ACC112 (cell line): ENCODE data around the gene PLAU.

ENCODE experiments used
- H2AFZ ChIP-seq: fragments of 200-600 bp; sonication (generic); one replicate; pipeline ENCODE4 v1.6.0; 2017; ENCODE audit warnings: antibody characterized with exemption, low read length; ENCODE audit not compliant: unreplicated experiment
- H3K27ac ChIP-seq: fragments of 200-600 bp; sonication (generic); 2 replicates; pipeline ENCODE4 v1.5.1; 2014; ENCODE audit warnings: low read depth, mild to moderate bottlenecking, antibody characterized with exemption, low read length, moderate library complexity
- H3K27me3 ChIP-seq: fragments of 200-600 bp; sonication (generic); 2 replicates; pipeline ENCODE4 v1.6.1; 2014; ENCODE audit warnings: mild to moderate bottlenecking, antibody characterized with exemption, low read length, moderate library complexity, mixed read lengths; ENCODE audit not compliant: insufficient read depth
- H3K36me3 ChIP-seq: fragments of 200-600 bp; sonication (generic); 2 replicates; pipeline ENCODE4 v1.6.1; 2016; ENCODE audit warnings: mild to moderate bottlenecking, antibody characterized with exemption, low read length, moderate library complexity, mixed read lengths; ENCODE audit not compliant: insufficient read depth
- H3K4me1 ChIP-seq: fragments of 200-600 bp; sonication (generic); one replicate; pipeline ENCODE4 v1.6.1; 2016; ENCODE audit warnings: low read length, mixed read lengths; ENCODE audit not compliant: insufficient read depth, unreplicated experiment, control insufficient read depth
- H3K4me3 ChIP-seq: fragments of 200-600 bp; sonication (generic); 2 replicates; pipeline ENCODE4 v1.5.1; 2014; ENCODE audit warnings: mild to moderate bottlenecking, low read depth, low read length
- H3K79me2 ChIP-seq: fragments of 200-600 bp; sonication (generic); one replicate; pipeline ENCODE4 v1.6.0; 2016; ENCODE audit warnings: low read length; ENCODE audit not compliant: control insufficient read depth, unreplicated experiment, insufficient read depth

The PLAU gene

DNA sequence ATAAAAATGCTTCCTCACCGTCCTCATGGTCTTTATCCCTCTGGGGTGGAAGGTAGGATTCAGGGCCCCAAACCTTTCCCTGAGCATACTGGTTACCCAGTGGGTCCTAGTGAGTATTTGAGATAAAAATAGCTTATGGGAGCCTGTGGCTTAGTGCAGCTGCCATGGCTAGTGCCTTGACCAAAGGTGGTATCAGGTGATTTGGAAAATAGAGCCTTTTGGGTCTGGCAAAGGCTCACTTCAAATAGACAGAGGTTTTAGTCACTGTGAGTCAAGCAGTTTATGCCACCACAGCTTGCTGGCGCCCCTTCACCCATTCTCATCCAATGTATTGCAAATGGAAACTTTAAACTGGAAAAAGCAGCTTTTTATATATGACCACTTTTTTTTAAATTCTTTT, 30.4 kb downstream of the PLAU start:
- H3K36me3 ChIP-seq: no peaks in the 10 kb centered on the region
- peak overlapping the region; percentile 48 for H2AFZ ChIP-seq
- no peaks in the 10 kb centered on the region for H3K27me3 ChIP-seq
- H3K27ac ChIP-seq: 0 out of 2 replicates have a peak overlapping the region, but pooled peaks have one; percentile 2
- H3K4me3 ChIP-seq: peak overlapping the region; percentile 42; the same call in 1 of the 2 replicates
- no peaks in the 10 kb centered on the region for H3K79me2 ChIP-seq
- peaks cover 20% of the 10 kb centered on the region for H3K4me1 ChIP-seq

- Histone ChIP-seq H3K27ac (no peak overlapping the region), H3K4me1 (peaks cover 9% of the 10 kb centered on the region), H3K36me3 (no peaks in the 10 kb centered on the region), H3K4me3 (no peak overlapping the region), H2AFZ (no peak overlapping the region), H3K27me3 (no peaks in the 10 kb centered on the region), H3K79me2 (no peaks in the 10 kb centered on the region)
Observed at GRCh38 chr10:73944356-73945100, 33.6 kb downstream of the PLAU start.

DNA sequence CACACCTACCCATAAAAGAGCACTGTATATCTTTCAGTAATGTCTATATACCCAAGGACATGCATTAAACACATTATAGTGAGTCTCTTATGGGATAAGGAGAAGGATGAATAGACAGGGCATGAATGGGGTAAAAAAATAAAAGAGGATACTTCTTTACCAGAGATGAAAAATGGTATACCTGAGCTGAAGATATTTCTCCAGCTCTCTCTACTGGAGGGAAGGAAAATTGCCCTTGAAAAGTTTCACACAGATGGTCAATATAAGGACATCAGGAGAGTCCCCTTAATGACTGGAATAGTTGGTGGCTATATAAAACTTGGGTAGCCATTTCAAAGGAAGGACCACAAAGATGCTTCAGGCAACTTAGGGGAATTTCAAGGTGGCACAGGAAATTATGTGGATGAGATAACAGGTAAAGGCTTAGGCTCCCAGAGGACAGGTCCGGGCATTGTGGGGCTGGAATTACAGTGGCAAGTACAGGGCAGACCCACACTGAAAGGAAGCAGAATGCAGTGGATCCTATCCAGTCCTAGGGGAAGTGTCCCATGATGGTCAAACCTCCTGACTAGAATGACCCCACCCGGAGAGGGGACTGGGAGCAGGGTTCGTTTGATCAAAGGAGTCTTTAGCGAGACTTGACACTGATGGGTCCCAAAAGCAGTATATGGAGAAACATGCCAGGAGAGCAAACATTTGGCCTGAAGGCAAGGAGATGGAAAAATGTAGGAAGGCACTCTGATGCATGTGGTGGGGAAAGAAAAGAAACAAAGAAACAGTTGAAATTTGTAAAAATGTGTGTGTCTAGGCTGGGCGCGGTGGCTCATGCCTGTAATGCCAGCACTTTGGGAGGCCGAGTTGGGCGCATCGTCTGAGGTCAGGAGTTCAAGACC, 35.6 kb downstream of the PLAU start:
- no peak overlapping the region for H3K4me3 ChIP-seq
- H3K27me3 ChIP-seq: no peaks in the 10 kb centered on the region
- H3K4me1 ChIP-seq: peaks cover under 1% of the 10 kb centered on the region
- no peak overlapping the region for H3K27ac ChIP-seq
- no peaks in the 10 kb centered on the region for H3K36me3 ChIP-seq
- no peak overlapping the region for H2AFZ ChIP-seq
- no peaks in the 10 kb centered on the region for H3K79me2 ChIP-seq

GRCh38 chr10:73948947-73949633, 38.2 kb downstream of the PLAU start:
- H3K27ac ChIP-seq: no peak overlapping the region
- no peaks in the 10 kb centered on the region for H3K79me2 ChIP-seq
- no peaks in the 10 kb centered on the region for H3K36me3 ChIP-seq
- no peaks in the 10 kb centered on the region for H3K4me1 ChIP-seq
- no peak overlapping the region for H2AFZ ChIP-seq
- no peak overlapping the region for H3K4me3 ChIP-seq
- H3K27me3 ChIP-seq: no peaks in the 10 kb centered on the region

- Histone ChIP-seq H3K27ac (no peak overlapping the region), H3K36me3 (no peaks in the 10 kb centered on the region), H3K79me2 (no peaks in the 10 kb centered on the region), H3K27me3 (no peaks in the 10 kb centered on the region), H3K4me1 (no peaks in the 10 kb centered on the region), H2AFZ (no peak overlapping the region), H3K4me3 (no peak overlapping the region)
Observed at GRCh38 chr10:73950155-73950948, 39.4 kb downstream of the PLAU start.

DNA sequence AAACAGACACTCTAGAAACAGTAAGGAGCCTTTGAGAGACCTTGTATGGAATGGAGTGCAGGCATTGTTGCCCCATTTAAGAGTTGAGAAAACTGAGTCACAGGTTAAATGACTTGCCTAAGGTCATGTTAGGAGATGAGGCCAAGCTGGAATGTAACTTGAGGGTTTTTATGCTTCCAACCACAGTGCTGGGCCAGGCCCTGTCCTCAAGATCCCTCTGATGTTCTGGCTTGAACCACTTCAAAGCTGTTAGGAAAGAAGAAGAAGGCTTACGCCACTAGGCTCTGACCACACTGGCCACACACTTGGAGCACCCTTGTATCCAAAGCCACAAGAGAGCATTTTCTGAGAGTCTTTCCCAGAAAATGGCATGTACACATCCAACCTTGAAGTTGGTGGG, 42.7 kb downstream of the PLAU start:
- Histone ChIP-seq H2AFZ (no peak overlapping the region), H3K79me2 (no peaks in the 10 kb centered on the region), H3K4me3 (no peak overlapping the region), H3K4me1 (peaks cover 11% of the 10 kb centered on the region), H3K36me3 (no peaks in the 10 kb centered on the region), H3K27me3 (no peaks in the 10 kb centered on the region), H3K27ac (no peak overlapping the region)

- Histone ChIP-seq H3K4me3 (no peak overlapping the region), H3K27ac (no peak overlapping the region), H3K4me1 (peaks cover 11% of the 10 kb centered on the region), H3K27me3 (no peaks in the 10 kb centered on the region), H2AFZ (no peak overlapping the region), H3K79me2 (no peaks in the 10 kb centered on the region), H3K36me3 (no peaks in the 10 kb centered on the region)
Observed at GRCh38 chr10:73954737-73955136, 43.8 kb downstream of the PLAU start.

DNA sequence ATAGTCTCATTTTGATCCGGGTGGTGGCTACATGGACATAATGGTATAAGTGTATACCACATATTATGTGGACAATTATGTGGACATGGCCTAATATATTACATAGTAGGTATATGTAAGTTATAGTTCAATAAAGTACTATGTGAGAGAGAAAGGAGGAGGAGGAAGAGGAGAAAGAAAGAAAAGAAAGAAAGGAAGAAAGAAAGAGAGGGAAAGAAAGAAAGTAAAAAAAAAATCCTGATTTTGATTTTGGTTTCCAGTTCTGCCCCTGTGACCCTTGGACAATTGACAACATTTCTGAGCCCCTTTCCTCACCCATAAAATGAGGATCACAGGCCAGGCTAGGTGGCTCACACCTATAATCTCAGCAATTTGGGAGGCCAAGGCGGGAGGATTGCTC, 44.8 kb downstream of the PLAU start:
- H3K4me3 ChIP-seq: no peak overlapping the region
- H3K27me3 ChIP-seq: no peaks in the 10 kb centered on the region
- no peak overlapping the region for H2AFZ ChIP-seq
- H3K79me2 ChIP-seq: no peaks in the 10 kb centered on the region
- H3K36me3 ChIP-seq: no peaks in the 10 kb centered on the region
- peaks cover 11% of the 10 kb centered on the region for H3K4me1 ChIP-seq
- no peak overlapping the region for H3K27ac ChIP-seq

DNA sequence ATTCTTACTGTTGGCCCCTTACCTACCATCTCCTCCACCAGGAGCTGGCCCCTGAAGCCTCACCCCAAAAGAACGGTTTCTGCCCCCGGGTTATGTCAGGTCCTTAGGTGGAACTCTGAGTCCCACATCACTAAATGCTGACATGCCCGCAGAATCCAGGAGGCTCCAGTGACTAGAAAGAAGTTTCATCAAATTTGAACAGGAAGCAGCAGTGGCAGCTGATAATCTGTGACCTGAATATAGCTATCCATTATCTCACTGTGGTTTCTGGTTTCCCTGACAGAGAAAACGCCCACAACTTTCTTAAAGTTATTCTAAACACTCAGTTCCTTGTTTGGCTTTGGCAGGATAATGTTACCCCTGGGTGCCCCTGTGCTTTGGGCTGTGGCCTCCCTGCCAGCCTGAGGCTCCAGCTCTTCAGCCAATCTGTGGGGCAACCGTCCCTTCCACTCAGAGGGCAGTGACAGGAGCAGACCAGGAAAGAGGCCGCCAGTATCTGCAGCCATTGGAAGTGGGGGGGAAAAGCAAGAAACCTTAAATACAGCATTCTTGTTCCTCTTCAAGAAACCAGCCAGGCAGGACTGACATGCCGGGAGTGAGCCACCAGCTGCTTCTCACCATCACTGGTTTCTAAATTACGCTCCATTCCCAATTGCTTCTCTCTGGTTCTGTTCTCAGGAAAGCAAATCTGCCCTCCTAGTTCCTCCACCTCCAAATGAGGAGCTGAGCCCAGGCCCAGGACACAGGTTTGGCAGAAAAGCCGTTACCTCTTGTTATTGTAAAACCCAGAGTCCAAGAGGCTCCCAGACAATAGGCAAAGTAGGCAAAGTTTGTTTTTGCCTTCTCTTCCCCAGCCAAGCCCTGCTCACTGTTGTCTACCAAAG, 45.8 kb downstream of the PLAU start:
- H3K27ac ChIP-seq: no peak overlapping the region
- peak overlapping the region; percentile 67 for H2AFZ ChIP-seq
- H3K4me1 ChIP-seq: peaks cover 11% of the 10 kb centered on the region
- no peaks in the 10 kb centered on the region for H3K79me2 ChIP-seq
- H3K27me3 ChIP-seq: no peaks in the 10 kb centered on the region
- H3K4me3 ChIP-seq: no peak overlapping the region
- H3K36me3 ChIP-seq: no peaks in the 10 kb centered on the region
